Inflammatory macrophage treated with lipopolysaccharide for 1 hour (primary cell): ENCODE measurements around the gene CINP.
"Not testable (repeated sequence)": the region's sequence is repeated elsewhere in the genome, so short reads cannot be mapped to it uniquely, and the experiment has no call there.

Experiments
- DNase-seq, 2 donors: peaks; one replicate each; pipeline ENCODE4 v3.0.0-alpha.2; 2020 to 2022

CINP gene

GRCh38 chr14:102320033-102320660 lies 42.5 kb downstream of the CINP start:
- peak in 1 of 2 donors; percentile 7 for DNase-seq

GRCh38 chr14:102319351-102320032 lies 43.2 kb downstream of the CINP start, which contains the start of gene ZNF839:
TSS of gene ZNF839 (plus strand) at chr14:102319746. CDS start at chr14:102319766, 20 bp downstream.
- DNase-seq, result peak; percentile 86 to 95

- DNase-seq, result no peak
Observed at GRCh38 chr14:102318781-102319276, 43.9 kb downstream of the CINP start.

GRCh38 chr14:102317564-102318248 lies 45.0 kb downstream of the CINP start:
- peak in 1 of 2 donors; percentile 21 for DNase-seq

- peak; percentile 88 to 97 for DNase-seq
Observed at GRCh38 chr14:102316743-102317563, 45.7 kb downstream of the CINP start.

GRCh38 chr14:102316338-102316742 lies 46.4 kb downstream of the CINP start:
- peak; percentile 39 to 43 for DNase-seq

- DNase-seq, result no peak
Observed at GRCh38 chr14:102315121-102315520, 47.6 kb downstream of the CINP start.

- peak; percentile 67 to 84 for DNase-seq
Observed at GRCh38 chr14:102314242-102315011, 48.3 kb downstream of the CINP start.

GRCh38 chr14:102304611-102305506 lies 57.8 kb downstream of the CINP start, which contains the start of gene MOK:
TSS of gene MOK (minus strand) at chr14:102305164. CDS start at chr14:102304968, 196 bp downstream.
- DNase-seq, result peak; percentile 93 to 99

- DNase-seq, result no peak
Observed at GRCh38 chr14:102303664-102304063, 59.0 kb downstream of the CINP start.

- DNase-seq, result not testable (repeated sequence)
Observed at GRCh38 chr14:102298303-102299070, 64.2 kb downstream of the CINP start.
